HepG2 (cell line): ENCODE measurements around the gene SLC10A1. TPM values are rescaled to one million over a fixed set of nuclear protein-coding genes. Genes with fewer than 3 reads are reported as not detected.

Experiments
- EP300 ChIP-seq, 3 experiments: sonication (generic) in 1 of 3; formaldehyde crosslinking in 1 of 3; IDR thresholded peaks; 2 replicates each; pipeline versions ENCODE4 v1.5.1 to v1.6.1; 2011 to 2020; ENCODE audit warnings: low read depth in 2 of 3, low read length in 2 of 3, borderline replicate concordance in 1 of 3, improper control_type of control experiment in 1 of 3, mild to moderate bottlenecking in 1 of 3, missing genetic modification reagents in 1 of 3, moderate library complexity in 1 of 3
- FOXK1 ChIP-seq: sonication (generic); formaldehyde crosslinking; IDR thresholded peaks from 2 replicates; pipeline ENCODE4 v1.4.0; 2020; ENCODE audit warnings: low read depth, missing genetic modification reagents, borderline replicate concordance
- FOXP4 ChIP-seq: sonication (generic); formaldehyde crosslinking; IDR thresholded peaks from 2 replicates; pipeline ENCODE4 v1.4.0; 2020; ENCODE audit warnings: missing genetic modification reagents
- MZF1 ChIP-seq: sonication (generic); formaldehyde crosslinking; IDR thresholded peaks from 2 replicates; pipeline ENCODE4 v1.8.1; 2023; ENCODE audit warnings: mild to moderate bottlenecking, missing genetic modification reagents, borderline replicate concordance
- NR2F1 ChIP-seq, 2 experiments: fragments of 450-650 bp in 1 of 2; formaldehyde crosslinking in 1 of 2; IDR thresholded peaks; 2 replicates each; pipeline versions ENCODE4 v1.5.0 to v1.6.1; 2016 to 2020; ENCODE audit warnings: mild to moderate bottlenecking in 1 of 2, missing compliant biosample characterization in 1 of 2, missing genetic modification reagents in 1 of 2, moderate library complexity in 1 of 2
- TFE3 ChIP-seq: IDR thresholded peaks from 2 replicates; pipeline ENCODE4 v1.6.1; 2016
- THRA ChIP-seq: sonication (generic); formaldehyde crosslinking; IDR thresholded peaks from 2 replicates; pipeline ENCODE4 v1.4.0; 2020; ENCODE audit warnings: missing genetic modification reagents, borderline replicate concordance
- TRIM24 ChIP-seq: sonication (generic); formaldehyde crosslinking; IDR thresholded peaks from 2 replicates; pipeline ENCODE4 v1.8.0; 2022; ENCODE audit warnings: mild to moderate bottlenecking, missing genetic modification reagents
- ZBTB38 ChIP-seq: sonication (generic); formaldehyde crosslinking; IDR thresholded peaks from 2 replicates; pipeline ENCODE4 v1.5.1; 2020; ENCODE audit warnings: mild to moderate bottlenecking, missing genetic modification reagents
- ZNF646 ChIP-seq: sonication (generic); formaldehyde crosslinking; IDR thresholded peaks from 2 replicates; pipeline ENCODE4 v1.9.0; 2021; ENCODE audit warnings: mild to moderate bottlenecking, missing genetic modification reagents
- ZNF878 ChIP-seq: sonication (generic); formaldehyde crosslinking; IDR thresholded peaks from 2 replicates; pipeline ENCODE4 v1.8.1; 2023; ENCODE audit warnings: mild to moderate bottlenecking, missing genetic modification reagents, moderate library complexity
- polyA plus RNA-seq, 8 experiments: library from polyadenylated mRNA; depleted of rRNA in 3 of 8; stranded (reverse) in 7 of 8; unstranded in 1 of 8; fragments of >200 nt; fragmentation: Illumina TruSeq in 4 of 8; extraction: Trizol in 4 of 8; gene quantifications; 2 replicates each; pipeline versions ENCODE4 v1.2.1 to v1.2.3, GENCODE V29; 2011 to 2016; ENCODE audit warnings: low read depth in 4 of 8, missing spikeins in 1 of 8, mixed read lengths in 1 of 8; ENCODE audit not compliant: insufficient read depth in 1 of 8
- total RNA-seq, 5 experiments: library from RNA; depleted of rRNA; stranded (reverse); fragments of >200 nt; fragmentation: Illumina TruSeq; extraction: Trizol; gene quantifications; 2 replicates each; pipeline ENCODE4 v1.2.3, GENCODE V29; 2016; ENCODE audit warnings: low read depth in 1 of 5

The SLC10A1 gene
- total and polyA plus RNA-seq, 2 of the 13 experiments (the other 11 are each of a cell fraction or from before 2014, with no cell fraction given): 0.17 TPM; not detected in 1

GRCh38 chr14:69792887-69793421, 4.1 kb downstream of the SLC10A1 start (continued):
- TF ChIP-seq TFE3 (CRISPR knock-in tag): 0 out of 2 replicates have a peak, but pooled peaks have one; percentile 29
- TF ChIP-seq FOXK1 (CRISPR knock-in tag): peak; percentile 37; the same call in 1 of the 2 replicates
- peak; percentile 87; the same call in 1 of the 2 replicates for TF ChIP-seq ZNF646
- TF ChIP-seq ZNF878 (CRISPR knock-in tag): no peak
- peak; percentile 70; the same call in 1 of the 2 replicates for TF ChIP-seq THRA
- TF ChIP-seq FOXP4 (CRISPR knock-in tag): peak; percentile 60; the same call in 1 of the 2 replicates
- 0 out of 2 replicates have a peak, but pooled peaks have one; percentile 64 for TF ChIP-seq MZF1 (CRISPR knock-in tag)
- peak in 1 of 2 experiments; percentile 79; a peak in 2 of 4 replicates for TF ChIP-seq EP300 (IDR thresholded peaks at IDR 0.05; ENCODE audit: low read depth in 2 of 2, low read length in 2 of 2)
- TF ChIP-seq EP300 (CRISPR knock-in tag; IDR thresholded peaks at IDR 0.05; ENCODE audit: borderline replicate concordance): no peak; the same call in 1 of the 2 replicates
- TF ChIP-seq NR2F1 (CRISPR knock-in tag; IDR thresholded peaks at IDR 0.05): peak; percentile 63 to 78; a peak in 3 of 4 replicates
- TF ChIP-seq TRIM24 (CRISPR knock-in tag): 0 out of 2 replicates have a peak, but pooled peaks have one; percentile 45
- TF ChIP-seq ZBTB38 (CRISPR knock-in tag): peak; percentile 63
